ENCODE data around the gene STX8.

- no peak for TF ChIP-seq POLR2A (IDR thresholded peaks at IDR 0.05)
- TF ChIP-seq CTCF (IDR thresholded peaks at IDR 0.05) = no peak
Measured at GRCh38 chr17:9356488-9356911, 219.1 kb downstream of the STX8 start.
